CD4-positive, alpha-beta T cell (primary cell): ENCODE data around the gene TEKT5. TPM values are rescaled to one million over a fixed set of nuclear protein-coding genes. Genes with fewer than 3 reads are reported as not detected.

Experiments used
- ATAC-seq: fragments of 200-7000 bp; cut with Tn5 transposase; one replicate; pipeline ENCODE4 v1.10.0; 2022; ENCODE audit warnings: mild to moderate bottlenecking; ENCODE audit not compliant: poor library complexity
- CTCF ChIA-PET: fragments of 350-600 bp; sonication (Branson Sonifier 250); formaldehyde crosslinking; loops from one replicate; lab custom pipeline; 2021; ENCODE audit warnings: antibody characterized with exemption, inconsistent platforms; lab: Charles Lee
- POLR2A ChIA-PET: fragments of 350-600 bp; sonication (Branson Sonifier 250); formaldehyde crosslinking; loops from one replicate; lab custom pipeline; 2021; ENCODE audit warnings: antibody characterized with exemption, inconsistent platforms; lab: Charles Lee
- DNase-seq, 14 experiments: peaks; one replicate each; pipeline ENCODE4 v3.0.0-alpha.2; 2013 to 2020; ENCODE audit warnings: mixed read lengths in 2 of 14
- H3K27ac ChIP-seq, 2 donors: one replicate each; pipeline versions ENCODE4 v1.5.1 to v1.7.0; 2013; ENCODE audit warnings: low read length in 2 of 2, low read depth in 1 of 2, mild to moderate bottlenecking in 1 of 2
- H3K27me3 ChIP-seq, 2 experiments: 1 replicate in 1 of 2; 2 replicates in 1 of 2; pipeline versions ENCODE4 v1.6.1 to v1.7.0; 2013; ENCODE audit warnings: low read length in 2 of 2, control low read depth in 1 of 2, mild to moderate bottlenecking in 1 of 2, moderate library complexity in 1 of 2; ENCODE audit not compliant: insufficient read depth in 2 of 2, control insufficient read depth in 1 of 2
- H3K36me3 ChIP-seq: one replicate; pipeline ENCODE4 v1.6.1; 2013; ENCODE audit warnings: low read length, control low read depth; ENCODE audit not compliant: insufficient read depth
- H3K4me1 ChIP-seq: one replicate; pipeline ENCODE4 v1.6.1; 2013; ENCODE audit warnings: low read length, control low read depth; ENCODE audit not compliant: insufficient read depth
- H3K4me3 ChIP-seq: one replicate; pipeline ENCODE4 v1.5.1; 2013; ENCODE audit warnings: mild to moderate bottlenecking, low read length, moderate library complexity
- H3K9me3 ChIP-seq, 2 experiments: 1 replicate in 1 of 2; 2 replicates in 1 of 2; pipeline versions ENCODE4 v1.6.1 to v1.7.0; 2013; ENCODE audit warnings: low read length in 2 of 2, mild to moderate bottlenecking in 2 of 2, control low read depth in 1 of 2, moderate library complexity in 1 of 2; ENCODE audit not compliant: control insufficient read depth in 1 of 2, insufficient read depth in 1 of 2
- H3K27ac Mint-ChIP-seq: one replicate; pipeline ENCODE4 v1.8.0; 2020; ENCODE audit warnings: mixed read lengths
- H3K27me3 Mint-ChIP-seq: one replicate; pipeline ENCODE4 v1.8.0; 2021; ENCODE audit warnings: mixed read lengths
- H3K36me3 Mint-ChIP-seq: one replicate; pipeline ENCODE4 v1.8.0; 2021; ENCODE audit warnings: low read depth, mixed read lengths
- H3K4me1 Mint-ChIP-seq: one replicate; pipeline ENCODE4 v1.8.0; 2021; ENCODE audit warnings: low read depth, mixed read lengths
- H3K4me3 Mint-ChIP-seq: one replicate; pipeline ENCODE4 v1.8.0; 2020; ENCODE audit warnings: mild to moderate bottlenecking, mixed read lengths
- H3K9me3 Mint-ChIP-seq: one replicate; pipeline ENCODE4 v1.8.0; 2020; ENCODE audit warnings: mixed read lengths
- intact Hi-C, 2 experiments: fragments of 100-400 bp; cut with DNase I in 1 of 2; cut with micrococcal nuclease in 1 of 2; formaldehyde crosslinking; loops; one replicate each; pipeline versions ENCODE4 v1.15.1 to v1.9.0; 2023 to 2025; cut with DNase I, micrococcal nuclease
- total RNA-seq, 174 experiments: library from RNA in 2 of 174; stranded (reverse) in 2 of 174; gene quantifications; one replicate each; pipeline ENCODE4 v1.2.3 and lab custom pipeline; 2021 to 2026
- TF ChIP-seq, protein P1 (sequence below): fragments of 200-600 bp; IDR thresholded peaks from one replicate; pipeline ENCODE4 v1.8.0; 2022; ENCODE audit warnings: antibody characterized with exemption, mild to moderate bottlenecking

Gene TEKT5
- total RNA-seq, 2 experiments from 2014 or later: not detected

DNA sequence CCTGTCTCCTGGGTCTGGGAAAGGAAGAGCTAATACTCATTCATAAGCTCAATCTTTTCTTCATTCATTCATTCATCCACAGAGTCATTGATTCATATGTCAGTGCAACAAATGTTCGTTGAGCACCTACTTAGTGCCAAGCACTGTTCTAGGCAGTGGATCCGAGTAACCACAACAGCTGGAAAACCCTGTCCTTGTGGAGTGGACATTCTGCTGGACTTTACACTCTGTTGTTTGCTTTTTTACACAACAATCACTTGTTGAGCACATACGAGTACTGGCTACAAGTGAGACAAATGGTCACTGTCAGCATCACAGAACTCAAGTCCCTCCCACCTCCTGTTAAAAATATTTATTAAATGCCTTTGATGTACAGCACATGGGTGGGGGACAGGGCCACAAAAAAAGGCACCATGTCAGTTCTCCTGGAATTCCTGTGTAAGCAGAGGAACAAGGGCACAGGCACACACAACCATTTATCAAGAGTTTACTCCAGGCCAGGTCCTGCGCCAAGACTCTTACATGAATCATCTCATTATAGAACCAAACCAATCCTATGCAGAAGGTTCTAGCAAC is 46.9 kb downstream of the TEKT5 start:
- no peak overlapping the region for H3K4me3 Mint-ChIP-seq
- no peaks in the 10 kb centered on the region for H3K36me3 Mint-ChIP-seq
- ATAC-seq: no peak
- no peak overlapping the region for H3K4me3 ChIP-seq
- no peak overlapping the region for H3K27ac Mint-ChIP-seq
- DNase-seq: no peak
- no peaks in the 10 kb centered on the region for H3K9me3 ChIP-seq
- ChIA-PET POLR2A (no interaction called here), CTCF (no interaction called here)
- intact Hi-C loops: no loop called here
- no peaks in the 10 kb centered on the region for H3K4me1 ChIP-seq
- H3K9me3 Mint-ChIP-seq: no peaks in the 10 kb centered on the region
- no peaks in the 10 kb centered on the region for H3K36me3 ChIP-seq
- peaks cover 4% of the 10 kb centered on the region for H3K27me3 Mint-ChIP-seq
- H3K27me3 ChIP-seq: peaks cover 0 to 2% of the 10 kb centered on the region in 2 experiments
- H3K4me1 Mint-ChIP-seq: no peaks in the 10 kb centered on the region
- TF ChIP-seq, protein P1, sequence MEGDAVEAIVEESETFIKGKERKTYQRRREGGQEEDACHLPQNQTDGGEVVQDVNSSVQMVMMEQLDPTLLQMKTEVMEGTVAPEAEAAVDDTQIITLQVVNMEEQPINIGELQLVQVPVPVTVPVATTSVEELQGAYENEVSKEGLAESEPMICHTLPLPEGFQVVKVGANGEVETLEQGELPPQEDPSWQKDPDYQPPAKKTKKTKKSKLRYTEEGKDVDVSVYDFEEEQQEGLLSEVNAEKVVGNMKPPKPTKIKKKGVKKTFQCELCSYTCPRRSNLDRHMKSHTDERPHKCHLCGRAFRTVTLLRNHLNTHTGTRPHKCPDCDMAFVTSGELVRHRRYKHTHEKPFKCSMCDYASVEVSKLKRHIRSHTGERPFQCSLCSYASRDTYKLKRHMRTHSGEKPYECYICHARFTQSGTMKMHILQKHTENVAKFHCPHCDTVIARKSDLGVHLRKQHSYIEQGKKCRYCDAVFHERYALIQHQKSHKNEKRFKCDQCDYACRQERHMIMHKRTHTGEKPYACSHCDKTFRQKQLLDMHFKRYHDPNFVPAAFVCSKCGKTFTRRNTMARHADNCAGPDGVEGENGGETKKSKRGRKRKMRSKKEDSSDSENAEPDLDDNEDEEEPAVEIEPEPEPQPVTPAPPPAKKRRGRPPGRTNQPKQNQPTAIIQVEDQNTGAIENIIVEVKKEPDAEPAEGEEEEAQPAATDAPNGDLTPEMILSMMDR: no peak
- H3K27ac ChIP-seq: no peak overlapping the region

DNA sequence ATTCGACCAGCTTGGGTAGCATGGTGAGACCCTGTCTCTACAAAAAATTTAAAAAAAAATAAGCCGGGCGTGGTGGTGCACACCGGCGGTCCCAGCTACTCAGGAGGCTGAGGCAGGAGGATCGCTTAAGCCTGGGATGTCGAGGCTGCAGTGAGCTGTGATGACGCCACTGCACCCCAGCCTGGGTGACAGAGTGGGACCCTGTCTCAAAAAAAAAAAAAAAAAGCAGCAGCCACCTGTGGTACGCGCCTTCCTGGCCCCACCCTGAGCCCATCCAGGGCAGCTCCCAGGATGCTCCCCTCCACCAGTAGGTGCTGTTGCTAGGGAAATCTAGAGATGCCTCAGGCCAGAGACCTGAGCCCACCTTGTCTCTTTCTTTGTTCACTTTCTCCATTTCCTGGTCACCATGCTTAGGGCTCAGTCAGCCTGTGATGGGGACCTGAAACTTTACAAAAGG is 47.4 kb downstream of the TEKT5 start:
- intact Hi-C loops: no loop called here
- Mint-ChIP-seq H3K9me3 (no peaks in the 10 kb centered on the region), H3K4me3 (no peak overlapping the region), H3K27me3 (peaks cover 4% of the 10 kb centered on the region), H3K4me1 (no peaks in the 10 kb centered on the region), H3K27ac (no peak overlapping the region), H3K36me3 (no peaks in the 10 kb centered on the region)
- H3K4me3 ChIP-seq: no peak overlapping the region
- DNase-seq (no peak), ATAC-seq (no peak)
- no peak overlapping the region for H3K27ac ChIP-seq
- H3K27me3 ChIP-seq: peaks cover 0 to 2% of the 10 kb centered on the region in 2 experiments
- CTCF ChIA-PET: no interaction called here
- no peaks in the 10 kb centered on the region for H3K36me3 ChIP-seq
- H3K4me1 ChIP-seq: no peaks in the 10 kb centered on the region
- no peaks in the 10 kb centered on the region for H3K9me3 ChIP-seq
- POLR2A ChIA-PET: no interaction called here
- TF ChIP-seq, protein P1: no peak

DNA sequence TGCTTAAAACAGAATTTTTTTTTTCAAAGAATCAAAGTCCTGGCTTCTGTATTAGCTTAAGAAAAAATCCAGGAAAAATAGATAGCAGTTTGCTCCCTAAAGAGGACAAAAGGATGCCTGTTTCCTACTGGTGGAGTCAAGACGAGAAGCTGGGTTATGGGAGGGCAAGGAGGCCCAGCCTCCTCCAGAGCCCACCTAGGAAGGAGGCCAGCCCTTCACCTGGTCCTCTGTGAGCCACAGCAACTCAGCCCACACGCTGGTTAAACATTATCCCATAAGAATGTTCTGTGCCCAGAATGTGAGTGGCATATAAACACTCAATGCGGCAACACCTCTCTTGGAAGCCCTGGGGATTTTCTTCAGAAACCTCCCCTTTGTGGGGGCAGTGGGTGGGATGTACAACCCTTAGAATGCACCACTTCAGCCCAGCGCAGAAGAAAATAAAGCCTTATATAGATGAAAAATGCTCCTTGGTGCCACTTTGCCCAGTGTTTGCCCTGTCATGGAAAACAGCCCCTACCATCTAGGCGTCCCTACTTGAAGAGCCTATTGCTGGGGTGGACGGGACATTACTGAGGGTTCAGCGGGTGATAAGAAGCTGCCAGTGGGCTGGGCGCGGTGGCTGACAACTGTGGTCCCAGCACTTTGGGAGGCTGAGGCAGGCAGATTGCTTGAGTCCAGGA is 48.0 kb downstream of the TEKT5 start:
- H3K4me3 ChIP-seq: no peak overlapping the region
- Mint-ChIP-seq H3K9me3 (no peaks in the 10 kb centered on the region), H3K36me3 (no peaks in the 10 kb centered on the region), H3K4me3 (no peak overlapping the region), H3K27ac (no peak overlapping the region), H3K27me3 (peaks cover 9% of the 10 kb centered on the region), H3K4me1 (no peaks in the 10 kb centered on the region)
- intact Hi-C loops: no loop called here
- no peak for ATAC-seq
- DNase-seq: no peak
- TF ChIP-seq, protein P1: no peak
- H3K36me3 ChIP-seq: no peaks in the 10 kb centered on the region
- H3K27ac ChIP-seq: no peak overlapping the region
- peaks cover 0 to under 1% of the 10 kb centered on the region in 2 experiments for H3K9me3 ChIP-seq
- peaks cover 0 to 2% of the 10 kb centered on the region in 2 experiments for H3K27me3 ChIP-seq
- ChIA-PET CTCF (no interaction called here), POLR2A (no interaction called here)
- H3K4me1 ChIP-seq: no peaks in the 10 kb centered on the region
